ENCODE measurements around the gene SHROOM3. TPM values are rescaled to one million over a fixed set of nuclear protein-coding genes. Genes with fewer than 3 reads are reported as not detected.

Gene SHROOM3
- total RNA-seq, 1 donor from 2014 or later, result 62.0 TPM

GRCh38 chr4:76589872-76590797 is 155.1 kb downstream of the SHROOM3 start:
- intact Hi-C loops (cut with DNase I), result no loop called here
- peak; percentile 90 for ATAC-seq
- H3K27me3 ChIP-seq (ENCODE audit: low read depth), result peaks cover 4% of the 10 kb centered on the region
- peaks cover 15% of the 10 kb centered on the region for H3K4me1 ChIP-seq
- H3K27ac ChIP-seq, result peak overlapping the region; percentile 88
- no peaks in the 10 kb centered on the region for H3K9me3 ChIP-seq
- H3K36me3 ChIP-seq, result no peaks in the 10 kb centered on the region
- DNase-seq, result peak; percentile 81
- H3K4me3 ChIP-seq, result no peak overlapping the region
- no peak for TF ChIP-seq CTCF (IDR thresholded peaks at IDR 0.05)

GRCh38 chr4:76590798-76591281 is 155.8 kb downstream of the SHROOM3 start:
- no peak for TF ChIP-seq CTCF (IDR thresholded peaks at IDR 0.05)
- Histone ChIP-seq H3K4me1 (peaks cover 8% of the 10 kb centered on the region), H3K27ac (peak overlapping the region; percentile 88), H3K27me3 (ENCODE audit: low read depth) (peaks cover 4% of the 10 kb centered on the region), H3K4me3 (no peak overlapping the region), H3K36me3 (no peaks in the 10 kb centered on the region), H3K9me3 (no peaks in the 10 kb centered on the region)
- ATAC-seq (no peak), DNase-seq (no peak)
- intact Hi-C loops (cut with DNase I), result no loop called here

- H3K36me3 ChIP-seq, result no peaks in the 10 kb centered on the region
- peak overlapping the region; percentile 88 for H3K27ac ChIP-seq
- no peaks in the 10 kb centered on the region for H3K9me3 ChIP-seq
- intact Hi-C loops (cut with DNase I), result no loop called here
- DNase-seq (no peak), ATAC-seq (no peak)
- no peaks in the 10 kb centered on the region for H3K27me3 ChIP-seq (ENCODE audit: low read depth)
- TF ChIP-seq CTCF (IDR thresholded peaks at IDR 0.05), result no peak
- H3K4me3 ChIP-seq, result no peak overlapping the region
- peaks cover 7% of the 10 kb centered on the region for H3K4me1 ChIP-seq
Measured at GRCh38 chr4:76591992-76592391, 157.0 kb downstream of the SHROOM3 start.

- intact Hi-C loops (cut with DNase I), result no loop called here
- no peak for TF ChIP-seq CTCF (IDR thresholded peaks at IDR 0.05)
- DNase-seq (no peak), ATAC-seq (no peak)
- no peaks in the 10 kb centered on the region for H3K36me3 ChIP-seq
- peaks cover 12% of the 10 kb centered on the region for H3K4me1 ChIP-seq
- H3K27ac ChIP-seq, result peak overlapping the region; percentile 18
- no peak overlapping the region for H3K4me3 ChIP-seq
- no peaks in the 10 kb centered on the region for H3K9me3 ChIP-seq
- no peaks in the 10 kb centered on the region for H3K27me3 ChIP-seq (ENCODE audit: low read depth)
Measured at GRCh38 chr4:76592460-76592859, 157.4 kb downstream of the SHROOM3 start.

GRCh38 chr4:76594173-76594572 is 159.1 kb downstream of the SHROOM3 start:
- no peak for DNase-seq
- Histone ChIP-seq H3K36me3 (no peaks in the 10 kb centered on the region), H3K9me3 (no peaks in the 10 kb centered on the region), H3K4me1 (peaks cover 14% of the 10 kb centered on the region), H3K27ac (no peak overlapping the region), H3K4me3 (no peak overlapping the region), H3K27me3 (ENCODE audit: low read depth) (no peaks in the 10 kb centered on the region)
- no peak for TF ChIP-seq CTCF (IDR thresholded peaks at IDR 0.05)
- ATAC-seq, result no peak
- intact Hi-C loops (cut with DNase I), result no loop called here
